Raji (cell line): ENCODE results near the gene TMEM53.

Experiments
- POLR2A ChIP-seq: IDR thresholded peaks from 2 replicates; pipeline ENCODE4 v1.6.1; 2011; ENCODE audit warnings: low read depth, low read length, control low read depth; ENCODE audit not compliant: insufficient read depth

TMEM53 gene

GRCh38 chr1:44681905-44682882 is 7.9 kb upstream of the TMEM53 start:
- TF ChIP-seq POLR2A: no peak

DNA sequence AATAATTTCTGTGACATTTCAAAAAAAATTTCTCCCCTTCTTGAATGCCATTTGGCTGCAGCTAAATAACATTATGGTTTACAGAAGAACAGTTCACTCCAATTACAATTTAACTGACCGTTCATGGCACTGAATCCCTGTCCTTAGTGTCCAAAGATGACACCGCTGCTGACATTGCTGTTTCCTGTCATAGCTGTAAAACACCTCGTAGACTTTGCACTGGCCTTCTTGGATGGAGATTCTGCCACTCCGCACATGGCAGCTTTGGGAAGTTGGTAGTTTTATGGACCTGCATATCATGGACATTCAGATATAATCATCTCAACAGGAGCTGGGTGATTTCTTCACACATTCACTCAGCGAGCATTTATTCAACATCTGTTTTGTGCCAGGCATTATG is 5.2 kb upstream of the TMEM53 start:
- no peak for TF ChIP-seq POLR2A

DNA sequence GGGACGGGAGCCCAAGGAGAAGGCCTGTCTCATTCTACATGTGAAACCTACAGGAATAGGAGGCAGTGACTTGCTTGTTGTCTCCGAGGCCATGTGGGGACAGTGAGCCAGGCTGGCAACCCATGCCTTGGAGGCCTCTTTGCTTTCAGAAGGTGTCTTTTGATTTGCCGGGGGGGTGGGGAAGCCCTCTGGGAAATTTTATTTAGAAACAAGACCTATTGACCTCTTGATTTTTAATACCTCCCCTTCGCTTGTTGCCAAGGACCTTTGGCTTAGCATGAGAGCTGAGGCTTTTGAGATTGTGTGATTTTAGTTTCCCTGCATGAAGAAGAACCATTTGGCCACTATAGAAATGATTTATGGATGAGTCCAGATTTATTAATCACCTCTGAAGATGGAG is 4.3 kb upstream of the TMEM53 start:
- no peak for TF ChIP-seq POLR2A

DNA sequence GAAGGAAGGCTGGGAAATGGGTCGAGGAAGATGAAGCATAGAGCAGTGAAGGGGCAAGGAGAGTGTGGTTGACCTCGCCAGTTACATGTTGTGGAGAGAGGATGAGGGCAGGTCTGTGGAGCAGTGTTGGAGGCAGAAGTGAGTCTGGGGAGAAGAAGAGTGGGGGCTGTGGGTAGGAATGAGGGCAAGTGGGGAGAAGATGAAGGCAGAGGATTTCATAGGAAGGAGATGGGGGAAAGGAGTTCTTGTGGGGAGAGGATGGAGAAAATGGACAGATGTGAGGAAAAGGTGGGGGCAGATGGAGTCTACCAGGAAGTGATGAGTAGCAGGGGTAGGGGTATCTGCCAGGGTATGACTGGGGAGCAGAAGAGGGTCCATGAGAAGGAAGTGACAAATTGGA is 3.8 kb upstream of the TMEM53 start:
- TF ChIP-seq POLR2A: no peak

- TF ChIP-seq POLR2A: no peak
Measured at GRCh38 chr1:44677201-44677766, 3.0 kb upstream of the TMEM53 start.

DNA sequence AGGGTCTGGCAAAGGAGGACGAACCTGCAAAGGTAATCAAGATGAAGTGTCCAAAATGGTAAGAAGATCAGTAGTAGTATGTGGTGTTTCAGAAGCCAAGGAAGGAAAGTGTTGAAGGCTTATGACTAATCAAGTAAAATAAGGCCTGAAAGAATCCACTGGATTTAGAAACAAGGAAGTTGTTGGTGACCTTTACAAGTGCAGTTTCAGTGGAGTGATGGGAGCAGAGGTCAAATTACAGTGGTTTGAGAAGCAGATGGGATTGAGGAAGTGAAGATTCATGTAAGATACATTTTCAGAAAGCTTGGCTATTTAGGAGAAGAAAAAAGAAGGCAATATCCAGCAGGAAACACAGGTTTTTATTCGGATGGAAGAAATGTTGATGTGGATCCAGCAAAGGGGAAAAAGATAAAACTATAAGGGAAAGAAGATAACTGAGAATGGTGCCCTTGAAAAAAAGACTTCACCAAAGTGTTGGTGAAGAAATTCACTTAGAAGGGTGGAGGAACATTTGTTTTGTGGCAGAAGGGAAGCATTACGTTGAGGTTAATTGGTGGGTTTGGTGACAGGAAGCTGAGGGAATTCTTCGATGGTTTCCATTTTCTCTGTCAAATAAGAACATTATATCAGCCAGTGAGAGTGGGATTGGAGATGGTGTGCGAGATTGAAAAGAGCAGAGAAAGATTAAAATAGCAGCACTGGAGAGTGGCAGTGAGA is 2.4 kb upstream of the TMEM53 start:
- TF ChIP-seq POLR2A: no peak

DNA sequence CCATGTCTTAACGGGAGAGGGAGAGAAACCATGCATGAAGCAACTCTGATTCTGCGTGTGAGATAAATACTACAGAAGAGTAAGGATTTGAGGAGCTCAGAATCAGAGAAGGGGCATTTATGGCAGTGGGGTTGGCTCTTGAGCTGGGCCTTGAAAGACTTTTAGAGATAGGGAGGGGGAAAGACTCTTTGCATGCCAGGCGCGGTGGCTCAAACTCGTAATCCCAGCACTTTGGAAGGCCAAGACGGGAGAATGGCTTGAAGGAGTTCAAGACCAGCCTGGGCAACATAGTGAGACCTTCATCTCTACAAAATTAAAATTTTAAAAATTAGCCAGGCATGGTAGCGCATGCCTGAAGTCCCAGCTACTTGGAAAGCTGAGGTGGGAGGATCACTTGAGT is 905 bp upstream of the TMEM53 start:
- no peak for TF ChIP-seq POLR2A

GRCh38 chr1:44673675-44674112 is 587 bp downstream of the TMEM53 start:
- TF ChIP-seq POLR2A: no peak

- TF ChIP-seq POLR2A: no peak
Measured at GRCh38 chr1:44672961-44673674, 1.2 kb downstream of the TMEM53 start.

DNA sequence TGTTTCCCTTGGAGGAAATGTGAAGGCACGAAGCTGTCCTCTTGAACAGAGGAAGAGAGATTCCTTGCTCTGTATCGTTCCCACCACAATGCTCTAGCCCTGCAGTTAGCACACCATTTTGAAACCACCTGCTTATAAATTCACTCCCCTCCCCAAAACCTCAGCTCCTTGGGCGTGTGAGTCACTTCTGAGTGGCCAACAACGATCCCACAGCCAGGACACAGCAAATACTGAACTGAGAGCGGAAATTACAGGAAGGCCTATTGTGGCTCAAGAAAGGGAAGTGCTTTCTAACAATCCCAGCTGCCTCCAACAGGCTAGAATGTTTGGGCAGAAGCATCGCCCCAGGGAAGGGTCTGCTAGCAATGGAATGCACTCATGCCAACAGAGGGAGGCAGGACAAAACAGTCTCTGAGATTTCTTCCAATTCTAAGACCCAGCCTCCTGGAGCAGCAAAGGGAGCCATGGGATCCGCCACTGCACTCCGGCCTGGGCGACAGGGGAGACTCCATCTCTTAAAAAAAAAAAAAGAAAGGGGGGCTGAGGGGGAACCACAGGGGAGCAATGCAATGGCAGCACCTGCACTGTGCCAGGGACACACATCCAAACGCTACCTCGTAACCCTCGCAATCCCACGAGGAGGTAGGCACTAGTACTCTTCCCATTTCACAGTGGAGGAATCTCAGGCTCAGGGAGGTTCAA is 1.9 kb downstream of the TMEM53 start:
- TF ChIP-seq POLR2A: no peak

- no peak for TF ChIP-seq POLR2A
Measured at GRCh38 chr1:44670751-44671640, 3.3 kb downstream of the TMEM53 start.

- no peak for TF ChIP-seq POLR2A
Measured at GRCh38 chr1:44664730-44665370, 9.4 kb downstream of the TMEM53 start.

GRCh38 chr1:44663417-44663816 is 10.9 kb downstream of the TMEM53 start:
- TF ChIP-seq POLR2A: no peak
